GM19240 (cell line): ENCODE measurements around the gene PTPN21.
"Not testable (repeated sequence)": the region's sequence is repeated elsewhere in the genome, so short reads cannot be mapped to it uniquely, and the experiment has no call there.

Source experiments
- DNase-seq: peaks from one replicate; pipeline ENCODE4 v3.0.0; 2011; ENCODE audit warnings: low spot score; ENCODE audit not compliant: insufficient read length

PTPN21 gene

DNA sequence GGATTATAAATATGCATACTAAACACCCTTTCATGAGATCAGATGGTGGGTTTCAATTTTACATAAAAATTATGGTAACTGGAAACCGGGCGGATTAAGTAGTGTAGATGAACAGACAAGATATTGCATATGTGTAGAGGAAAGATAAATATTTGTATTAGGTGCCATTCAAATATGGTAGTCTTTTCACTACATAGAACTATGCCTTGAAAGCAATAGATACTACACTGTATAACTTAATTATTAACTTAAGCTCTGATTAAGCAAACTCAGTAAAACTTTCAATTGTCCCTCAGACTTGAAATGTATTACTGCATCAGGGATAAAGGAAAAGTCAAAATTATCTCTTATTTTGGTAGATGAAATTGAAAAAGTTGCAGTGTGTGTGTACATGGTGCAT lies 1.9 kb downstream of the PTPN21 start:
- DNase-seq = no peak

GRCh38 chr14:88551980-88552431 lies 2.8 kb downstream of the PTPN21 start:
- DNase-seq = no peak

- no peak for DNase-seq
These were observed 3.5 kb downstream of the PTPN21 start for GRCh38 chr14:88551094-88551870.

- no peak for DNase-seq
These were observed 4.7 kb downstream of the PTPN21 start for GRCh38 chr14:88550078-88550477.

- DNase-seq = no peak
These were observed 7.4 kb downstream of the PTPN21 start for GRCh38 chr14:88547386-88547780.

GRCh38 chr14:88546621-88547385 lies 8.0 kb downstream of the PTPN21 start:
- no peak for DNase-seq

DNA sequence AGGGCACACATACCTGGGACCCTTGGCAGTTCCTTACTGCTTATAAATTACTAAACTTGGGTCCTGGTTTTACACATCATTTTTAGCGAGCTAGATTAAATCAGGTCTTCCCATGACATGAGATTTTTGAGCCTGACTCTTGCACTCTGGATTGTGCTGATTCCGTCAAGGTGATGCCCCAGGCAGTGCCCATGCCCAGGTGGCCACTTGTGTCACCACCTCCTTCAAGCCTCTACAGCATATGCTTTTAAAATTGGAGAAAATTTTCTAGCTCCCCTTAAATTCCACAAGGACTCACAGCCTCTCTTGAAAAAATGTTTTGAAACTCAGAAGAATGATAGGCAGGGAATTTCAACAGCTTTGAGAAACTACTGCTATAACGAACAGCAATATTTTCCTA lies 9.6 kb downstream of the PTPN21 start:
- DNase-seq = no peak

GRCh38 chr14:88542857-88543795 lies 11.7 kb downstream of the PTPN21 start:
- DNase-seq = no peak

DNA sequence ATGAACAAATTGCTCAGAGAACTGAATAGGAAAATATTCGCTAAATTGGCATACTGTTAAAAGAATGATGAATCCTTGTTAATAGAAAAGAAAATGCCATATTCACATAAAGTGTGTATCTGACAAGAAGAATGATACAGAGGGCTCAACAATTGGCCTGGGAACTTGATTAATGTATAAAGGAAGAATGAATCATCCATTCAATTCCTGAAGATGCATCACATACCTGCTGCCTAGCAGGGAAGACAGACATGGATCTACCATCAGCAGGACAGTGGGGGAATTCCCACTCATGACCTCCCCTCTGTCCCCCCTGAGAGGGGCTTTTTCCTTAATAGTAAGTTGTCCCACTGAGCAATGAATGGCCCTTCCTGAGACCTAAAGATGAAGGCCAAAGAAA lies 13.5 kb downstream of the PTPN21 start:
- DNase-seq = no peak

- no peak for DNase-seq
These were observed 19.0 kb downstream of the PTPN21 start for GRCh38 chr14:88535813-88536212.

- no peak for DNase-seq
These were observed 19.7 kb downstream of the PTPN21 start for GRCh38 chr14:88535149-88535548.

DNA sequence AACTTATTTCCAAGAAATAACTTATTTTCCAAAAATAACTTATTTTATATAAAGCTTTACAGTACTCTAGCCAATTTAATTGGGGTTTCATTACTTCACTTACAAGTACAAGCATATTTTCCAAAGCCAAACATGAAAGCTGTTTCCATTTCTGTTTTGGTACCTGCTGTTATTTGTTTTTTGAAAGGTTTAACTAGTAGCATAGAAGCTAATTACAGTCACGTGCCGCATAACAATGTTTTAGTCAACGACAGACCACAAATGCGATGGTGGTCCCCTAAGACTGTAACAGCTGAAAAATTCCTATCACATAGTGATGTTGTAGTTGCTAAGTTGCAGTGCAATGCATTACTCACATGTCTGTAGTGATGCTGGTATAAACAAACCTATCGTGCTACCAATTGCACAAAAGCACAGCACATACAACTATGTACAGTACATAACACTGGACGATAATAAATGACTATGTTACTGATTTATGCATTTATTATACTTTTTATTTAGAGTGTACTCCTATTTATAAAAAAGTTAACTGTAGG lies 21.7 kb downstream of the PTPN21 start:
- no peak for DNase-seq

GRCh38 chr14:88529889-88530288 lies 24.9 kb downstream of the PTPN21 start:
- not testable (repeated sequence) for DNase-seq

- DNase-seq = no peak
These were observed 32.4 kb downstream of the PTPN21 start for GRCh38 chr14:88522393-88522792.

DNA sequence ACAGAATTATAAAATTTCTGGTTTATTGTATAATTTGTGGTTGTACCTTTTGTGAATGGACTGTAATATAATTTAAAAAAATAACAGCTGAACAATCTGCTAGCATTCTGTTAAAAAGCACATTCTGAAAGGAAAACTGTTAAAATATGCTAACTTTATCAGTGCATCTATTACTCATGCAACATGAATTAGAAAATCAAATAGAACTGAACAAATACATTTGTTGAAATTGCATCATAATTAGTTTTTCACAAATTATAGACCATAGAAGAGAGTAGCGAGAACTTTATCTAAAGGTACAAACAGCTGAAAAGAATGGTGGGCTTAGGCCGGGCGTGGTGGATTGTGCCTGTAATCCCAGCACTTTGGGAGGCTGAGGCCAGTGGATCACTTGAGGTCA lies 33.0 kb downstream of the PTPN21 start:
- DNase-seq = no peak

DNA sequence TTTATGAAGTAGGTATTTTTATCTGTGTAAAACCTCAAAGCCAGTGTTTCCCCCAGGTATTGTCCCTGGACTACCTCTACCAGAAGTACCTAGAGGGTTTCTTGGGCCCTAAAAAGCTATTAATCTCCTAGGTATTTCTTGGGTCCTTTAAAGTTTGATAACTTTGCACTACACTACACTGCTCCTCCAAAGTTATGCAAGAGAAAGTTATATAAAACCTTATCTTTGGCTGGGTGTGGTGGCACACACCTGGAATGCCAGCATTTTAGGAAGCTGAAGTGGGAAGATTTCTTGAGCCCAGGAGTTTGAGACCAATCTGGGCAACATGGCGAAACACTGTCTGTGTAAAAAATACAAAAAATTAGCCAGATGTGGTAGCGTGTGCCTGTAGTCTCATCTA lies 34.9 kb downstream of the PTPN21 start:
- no peak for DNase-seq

DNA sequence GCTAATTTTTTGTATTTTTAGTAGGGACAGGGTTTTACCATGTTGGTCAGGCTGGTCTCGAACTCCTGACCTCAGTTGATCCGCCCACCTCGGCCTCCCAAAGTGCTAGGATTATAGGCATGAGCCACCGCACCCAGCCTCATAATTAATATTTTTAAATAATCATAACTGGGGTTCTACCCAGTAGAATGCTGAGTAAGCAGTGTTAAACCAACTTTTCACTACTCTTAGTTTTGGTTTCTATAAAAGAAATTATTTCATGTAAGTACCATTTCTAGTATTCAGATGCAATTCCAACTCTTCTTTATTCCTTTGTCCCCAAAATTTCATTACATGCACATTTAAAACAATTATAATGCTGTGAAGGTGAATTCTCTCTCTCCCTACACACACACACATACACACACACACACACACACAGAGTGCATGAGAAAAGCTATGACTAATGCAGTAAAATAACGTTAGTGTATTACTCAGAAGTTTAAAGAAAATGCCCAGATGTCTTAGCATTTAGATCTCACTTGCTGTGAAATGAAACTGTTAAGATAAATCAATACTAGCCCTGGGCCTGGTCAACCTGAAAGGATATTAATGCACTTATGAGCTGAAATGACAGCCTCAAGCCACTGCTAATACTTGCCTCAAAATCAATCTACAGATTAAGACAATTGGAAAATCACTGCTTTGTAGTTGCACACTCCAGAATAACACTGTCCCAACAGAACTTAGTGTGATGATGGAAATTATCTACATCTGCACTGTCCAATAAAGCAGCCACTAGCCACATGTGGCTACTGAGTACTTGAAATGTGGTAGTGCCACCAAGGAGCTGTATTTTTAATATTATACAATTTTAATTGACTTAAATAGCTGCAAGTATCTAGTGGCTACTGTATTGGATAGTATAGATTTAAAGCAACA lies 36.0 kb downstream of the PTPN21 start:
- no peak for DNase-seq

- DNase-seq = no peak
These were observed 37.9 kb downstream of the PTPN21 start for GRCh38 chr14:88516861-88517357.

- DNase-seq = no peak
These were observed 39.1 kb downstream of the PTPN21 start for GRCh38 chr14:88515499-88516221.
